Thymus (tissue), 11 donors: ENCODE data around the gene CCHCR1. TPM values are rescaled to one million over a fixed set of nuclear protein-coding genes. Genes with fewer than 3 reads are reported as not detected.

Experiments used
- DNase-seq, 9 donors: peaks; one replicate each; pipeline ENCODE4 v3.0.0-alpha.2; 2013; ENCODE audit warnings: low spot score in 9 of 9, low read depth in 6 of 9, missing footprints in 1 of 9
- H3K27ac ChIP-seq, 2 donors: one replicate each; pipeline ENCODE4 v1.5.1; 2013; ENCODE audit warnings: control low read depth in 1 of 2, low read depth in 1 of 2, low read length in 1 of 2, mild to moderate bottlenecking in 1 of 2, moderate library complexity in 1 of 2
- H3K27me3 ChIP-seq, 2 donors: one replicate each; pipeline ENCODE4 v1.5.1; 2013; ENCODE audit warnings: low read length in 1 of 2; ENCODE audit not compliant: control insufficient read depth in 2 of 2, insufficient read depth in 1 of 2
- H3K36me3 ChIP-seq, 2 donors: one replicate each; pipeline ENCODE4 v1.5.1; 2013; ENCODE audit warnings: low read length in 1 of 2, mild to moderate bottlenecking in 1 of 2, moderate library complexity in 1 of 2; ENCODE audit not compliant: control insufficient read depth in 2 of 2, insufficient read depth in 2 of 2
- H3K4me1 ChIP-seq, 2 donors: one replicate each; pipeline ENCODE4 v1.5.1; 2013; ENCODE audit warnings: low read length in 2 of 2; ENCODE audit not compliant: control insufficient read depth in 2 of 2, insufficient read depth in 2 of 2
- H3K4me3 ChIP-seq, 2 donors: one replicate each; pipeline ENCODE4 v1.5.1; 2013; ENCODE audit warnings: low read length in 2 of 2, control low read depth in 1 of 2, mild to moderate bottlenecking in 1 of 2
- H3K9me3 ChIP-seq, 2 donors: one replicate each; pipeline ENCODE4 v1.5.1; 2013; ENCODE audit warnings: low read length in 1 of 2, mild to moderate bottlenecking in 1 of 2; ENCODE audit not compliant: control insufficient read depth in 2 of 2, insufficient read depth in 1 of 2
- WGBS: extraction: QIAGEN DNeasy Blood & Tissue Kit; methylation state at CpG from one replicate; pipeline ENCODE4 v1.1.7; 2013; 5-methylcytosine and 5-hydroxymethylcytosine counted together
- polyA plus RNA-seq: library from polyadenylated mRNA; stranded (reverse); fragments of 200-250 nt; gene quantifications from one replicate; pipeline ENCODE4 v1.2.3, GENCODE V29; 2013
- total RNA-seq: library from RNA; stranded (reverse); fragments of 120-200 nt; gene quantifications from one replicate; pipeline ENCODE4 v1.2.4, GENCODE V29; 2013
- donor health status: healthy.

Gene CCHCR1
- total and polyA plus RNA-seq, 2 donors = 14.2 to 24.5 TPM

GRCh38 chr6:31158140-31158862, 699 bp upstream of the CCHCR1 start, which contains the start of gene TCF19:
Gene TCF19, plus strand, starts transcription at chr6:31158589. Its CDS starts 881 bp downstream, at chr6:31159470.
- Histone ChIP-seq H3K4me1 (peaks cover 13 to 20% of the 10 kb centered on the region in 2 donors), H3K36me3 (peaks cover 26 to 29% of the 10 kb centered on the region in 2 donors), H3K27me3 (no peaks in the 10 kb centered on the region), H3K4me3 (peak within 1 kb of the TSS; percentile 61 to 82), H3K27ac (peak within 1 kb of the TSS; percentile 70 to 79), H3K9me3 (no peaks in the 10 kb centered on the region)
- WGBS = under 1% methylated on average over 65 of the region's 65 CpGs
- DNase-seq = peak; percentile 98 to 100 (median 99)

GRCh38 chr6:31156641-31157040, 961 bp downstream of the CCHCR1 start:
- H3K4me1 ChIP-seq = peaks cover 13 to 20% of the 10 kb centered on the region in 2 donors
- no peak overlapping the region for H3K27ac ChIP-seq
- H3K4me3 ChIP-seq = no peak overlapping the region
- H3K9me3 ChIP-seq = no peaks in the 10 kb centered on the region
- H3K36me3 ChIP-seq = peaks cover 12 to 13% of the 10 kb centered on the region in 2 donors
- no peak for DNase-seq
- no peaks in the 10 kb centered on the region for H3K27me3 ChIP-seq
- WGBS = 97% methylated on average over 7 of the region's 7 CpGs

GRCh38 chr6:31154436-31154835, 3.2 kb downstream of the CCHCR1 start:
- WGBS = 89% methylated on average over 15 of the region's 15 CpGs
- H3K36me3 ChIP-seq = peaks cover 19 to 23% of the 10 kb centered on the region in 2 donors
- H3K27ac ChIP-seq = no peak overlapping the region

GRCh38 chr6:31152781-31153180, 4.8 kb downstream of the CCHCR1 start:
- WGBS = 97% methylated on average over 7 of the region's 7 CpGs
- no peak for DNase-seq
- Histone ChIP-seq H3K4me3 (no peak overlapping the region), H3K27ac (no peak overlapping the region), H3K36me3 (peaks cover 27 to 29% of the 10 kb centered on the region in 2 donors), H3K9me3 (no peaks in the 10 kb centered on the region), H3K4me1 (peaks cover 4 to 9% of the 10 kb centered on the region in 2 donors), H3K27me3 (no peaks in the 10 kb centered on the region)

More at GRCh38 chr6:31154436-31154835, 3.2 kb downstream of the CCHCR1 start:
- Histone ChIP-seq H3K9me3 (no peaks in the 10 kb centered on the region), H3K4me3 (no peak overlapping the region), H3K4me1 (peaks cover 8 to 16% of the 10 kb centered on the region in 2 donors), H3K27me3 (no peaks in the 10 kb centered on the region)
- DNase-seq = no peak

GRCh38 chr6:31149827-31150447, 7.7 kb downstream of the CCHCR1 start:
- no peaks in the 10 kb centered on the region for H3K27me3 ChIP-seq
- no peak overlapping the region for H3K4me3 ChIP-seq
- H3K27ac ChIP-seq = no peak overlapping the region
- DNase-seq = no peak
- H3K4me1 ChIP-seq = no peaks in the 10 kb centered on the region
- WGBS = 98% methylated on average over 6 of the region's 6 CpGs
- peaks cover 30 to 35% of the 10 kb centered on the region in 2 donors for H3K36me3 ChIP-seq
- no peaks in the 10 kb centered on the region for H3K9me3 ChIP-seq

- H3K36me3 ChIP-seq = peaks cover 39 to 47% of the 10 kb centered on the region in 2 donors
- H3K4me3 ChIP-seq = no peak overlapping the region
- H3K27me3 ChIP-seq = no peaks in the 10 kb centered on the region
- WGBS = 99% methylated on average over 10 of the region's 10 CpGs
- no peak for DNase-seq
- no peak overlapping the region for H3K27ac ChIP-seq
- H3K4me1 ChIP-seq = no peaks in the 10 kb centered on the region
- no peaks in the 10 kb centered on the region for H3K9me3 ChIP-seq
Measured at GRCh38 chr6:31145386-31145785, 12.2 kb downstream of the CCHCR1 start.

GRCh38 chr6:31144970-31145340, 12.6 kb downstream of the CCHCR1 start:
- Histone ChIP-seq H3K36me3 (peaks cover 35 to 44% of the 10 kb centered on the region in 2 donors), H3K4me1 (no peaks in the 10 kb centered on the region), H3K4me3 (no peak overlapping the region), H3K9me3 (no peaks in the 10 kb centered on the region), H3K27me3 (no peaks in the 10 kb centered on the region), H3K27ac (no peak overlapping the region)
- WGBS = 80% methylated on average over 11 of the region's 11 CpGs
- DNase-seq = no peak

- Histone ChIP-seq H3K36me3 (peaks cover 30 to 39% of the 10 kb centered on the region in 2 donors), H3K27me3 (no peaks in the 10 kb centered on the region), H3K27ac (no peak overlapping the region), H3K9me3 (no peaks in the 10 kb centered on the region), H3K4me1 (no peaks in the 10 kb centered on the region), H3K4me3 (no peak overlapping the region)
- no peak for DNase-seq
- 97% methylated on average over 18 of the region's 18 CpGs for WGBS
Measured at GRCh38 chr6:31144296-31144969, 13.2 kb downstream of the CCHCR1 start.

- WGBS = 91% methylated on average over 11 of the region's 11 CpGs
- no peaks in the 10 kb centered on the region for H3K9me3 ChIP-seq
- no peaks in the 10 kb centered on the region for H3K4me1 ChIP-seq
- DNase-seq = no peak
- no peak overlapping the region for H3K27ac ChIP-seq
- H3K4me3 ChIP-seq = no peak overlapping the region
- peaks cover 28 to 32% of the 10 kb centered on the region in 2 donors for H3K36me3 ChIP-seq
- no peaks in the 10 kb centered on the region for H3K27me3 ChIP-seq
Measured at GRCh38 chr6:31143148-31143547, 14.5 kb downstream of the CCHCR1 start.
